NT2/D1 (cell line): ENCODE measurements around the gene C1RL.

Experiments used
- SUZ12 ChIP-seq: IDR thresholded peaks from 2 replicates; pipeline ENCODE4 v1.6.1; 2011; ENCODE audit not compliant: insufficient read length, insufficient read depth; ENCODE audit errors: extremely low read depth
- YY1 ChIP-seq: IDR thresholded peaks from 2 replicates; pipeline ENCODE4 v1.6.1; 2011; ENCODE audit not compliant: insufficient read length, insufficient read depth
- ZNF274 ChIP-seq: IDR thresholded peaks from 2 replicates; pipeline ENCODE4 v1.6.1; 2011; ENCODE audit warnings: mild to moderate bottlenecking, low read depth, low read length

DNA sequence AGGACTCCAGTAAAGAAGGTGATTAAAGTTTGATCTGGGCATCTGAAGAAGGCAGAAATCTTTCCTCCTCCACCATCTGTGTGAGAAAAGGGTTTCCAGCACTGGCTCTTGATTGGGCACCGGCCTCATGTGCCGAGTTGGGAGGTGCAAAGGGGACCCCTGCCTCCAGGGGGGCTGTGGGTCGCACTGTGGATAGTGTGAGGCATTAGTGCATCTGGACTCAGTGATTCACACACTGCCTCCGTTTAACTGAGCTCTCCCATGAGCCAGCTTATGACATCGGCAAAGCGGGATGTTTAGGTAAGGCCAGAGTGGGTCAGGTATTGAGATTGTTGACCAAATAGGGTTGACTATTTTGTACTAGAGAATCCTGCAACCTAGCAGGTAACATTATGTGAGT is 39.6 kb downstream of the C1RL start:
- TF ChIP-seq ZNF274 (no peak), SUZ12 (no peak), YY1 (no peak)
